ENCODE data around the gene NPTN.

DNA sequence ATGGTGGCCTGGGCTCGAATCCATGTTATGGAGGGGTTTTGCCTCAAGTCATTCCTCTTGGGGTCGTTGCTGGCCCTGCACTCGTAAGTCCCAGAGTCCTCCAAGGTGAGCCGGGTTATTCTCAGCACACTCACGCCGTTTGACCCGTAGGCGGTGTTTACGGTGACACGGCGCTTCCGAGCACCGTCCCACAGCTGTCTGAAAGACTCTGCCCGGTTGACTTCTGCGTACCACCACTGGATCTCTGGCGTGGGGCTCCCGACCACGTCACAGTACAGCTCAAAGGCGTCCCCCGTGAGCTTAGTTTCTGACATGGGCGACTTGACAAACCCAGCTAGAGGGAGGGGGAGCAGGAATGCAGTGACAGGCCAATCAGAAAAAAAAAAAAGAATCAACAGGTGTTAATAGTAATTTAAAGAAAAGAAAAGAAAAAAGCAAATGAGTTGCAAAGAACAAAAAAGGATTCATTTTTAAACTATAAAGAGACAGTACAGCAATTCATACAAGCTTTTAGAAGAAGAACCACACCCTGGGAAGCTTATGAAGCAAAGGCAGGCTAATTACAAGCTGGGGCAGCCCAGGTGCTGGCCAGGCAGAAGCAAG lies 36.1 kb downstream of the NPTN start:
- TF ChIP-seq, protein P1, sequence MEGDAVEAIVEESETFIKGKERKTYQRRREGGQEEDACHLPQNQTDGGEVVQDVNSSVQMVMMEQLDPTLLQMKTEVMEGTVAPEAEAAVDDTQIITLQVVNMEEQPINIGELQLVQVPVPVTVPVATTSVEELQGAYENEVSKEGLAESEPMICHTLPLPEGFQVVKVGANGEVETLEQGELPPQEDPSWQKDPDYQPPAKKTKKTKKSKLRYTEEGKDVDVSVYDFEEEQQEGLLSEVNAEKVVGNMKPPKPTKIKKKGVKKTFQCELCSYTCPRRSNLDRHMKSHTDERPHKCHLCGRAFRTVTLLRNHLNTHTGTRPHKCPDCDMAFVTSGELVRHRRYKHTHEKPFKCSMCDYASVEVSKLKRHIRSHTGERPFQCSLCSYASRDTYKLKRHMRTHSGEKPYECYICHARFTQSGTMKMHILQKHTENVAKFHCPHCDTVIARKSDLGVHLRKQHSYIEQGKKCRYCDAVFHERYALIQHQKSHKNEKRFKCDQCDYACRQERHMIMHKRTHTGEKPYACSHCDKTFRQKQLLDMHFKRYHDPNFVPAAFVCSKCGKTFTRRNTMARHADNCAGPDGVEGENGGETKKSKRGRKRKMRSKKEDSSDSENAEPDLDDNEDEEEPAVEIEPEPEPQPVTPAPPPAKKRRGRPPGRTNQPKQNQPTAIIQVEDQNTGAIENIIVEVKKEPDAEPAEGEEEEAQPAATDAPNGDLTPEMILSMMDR (IDR thresholded peaks at IDR 0.05) = no peak
- TF ChIP-seq POLR2A (IDR thresholded peaks at IDR 0.05) = no peak
- TF ChIP-seq POLR2AphosphoS5 (IDR thresholded peaks at IDR 0.05) = no peak
- no peak for TF ChIP-seq EP300 (IDR thresholded peaks at IDR 0.05)
